Inferior parietal cortex (tissue), 1 donor: ENCODE results near the gene SUGP1.

ENCODE experiments used
- DNase-seq: peaks from one replicate; pipeline ENCODE4 v3.0.0-alpha.2; 2016; ENCODE audit errors: extremely low spot score

The SUGP1 gene

GRCh38 chr19:19297759-19298158 is 22.6 kb downstream of the SUGP1 start:
- no peak for DNase-seq

- no peak for DNase-seq
Measured at GRCh38 chr19:19296953-19297689, 23.2 kb downstream of the SUGP1 start.

- DNase-seq, result no peak
Measured at GRCh38 chr19:19294914-19295313, 25.4 kb downstream of the SUGP1 start.

- DNase-seq, result no peak
Measured at GRCh38 chr19:19292607-19293006, 27.7 kb downstream of the SUGP1 start.

- DNase-seq, result no peak
Measured at GRCh38 chr19:19285686-19286085, 34.6 kb downstream of the SUGP1 start.

- DNase-seq, result peak; percentile 50
Measured at GRCh38 chr19:19280561-19280960, 39.7 kb downstream of the SUGP1 start.

DNA sequence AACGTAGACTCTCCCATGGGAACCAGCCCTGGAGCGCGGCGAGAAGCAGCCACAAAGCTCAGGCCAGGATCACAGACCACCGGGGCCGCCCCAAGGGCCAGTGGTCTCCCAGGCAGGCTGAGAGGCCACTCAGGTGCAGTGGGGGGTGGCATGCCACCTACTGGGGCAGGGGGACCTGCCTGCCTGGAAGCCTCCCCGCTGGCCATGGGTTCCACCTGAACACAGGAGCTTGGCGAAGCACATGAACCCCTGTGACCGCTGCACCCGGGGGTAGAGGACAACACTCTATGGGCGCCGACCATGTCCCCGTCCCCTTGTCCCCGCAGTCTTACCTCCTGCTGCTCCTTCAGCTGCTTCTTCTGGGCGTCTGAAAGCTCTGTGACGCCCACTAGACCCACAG is 40.5 kb downstream of the SUGP1 start:
- DNase-seq, result no peak

DNA sequence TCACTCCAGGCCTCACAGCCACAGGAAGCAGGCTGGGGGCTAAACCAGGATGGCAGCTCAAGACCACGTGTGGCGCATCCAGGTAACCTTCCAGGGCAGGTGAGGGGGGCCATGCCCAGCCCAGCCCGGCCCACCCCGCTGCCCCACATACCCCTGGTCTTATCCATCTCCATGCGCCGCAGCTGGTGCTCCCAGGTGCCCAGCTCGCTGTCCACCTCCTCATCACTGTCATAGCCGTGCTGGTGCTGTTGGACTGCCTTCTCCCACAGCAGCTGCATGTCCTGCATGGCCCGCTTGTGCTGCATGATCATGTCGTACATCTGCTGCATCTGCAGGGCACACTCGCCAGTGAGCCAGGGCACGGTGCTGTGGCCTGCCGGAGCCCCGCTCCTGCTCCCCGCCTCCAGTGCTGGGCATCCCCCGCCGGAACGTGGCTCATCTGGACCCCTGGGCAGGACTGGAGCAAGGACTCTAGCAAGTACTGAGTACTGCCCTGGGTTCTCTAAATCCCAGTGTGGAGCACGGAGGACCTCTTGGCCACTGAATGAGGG is 41.2 kb downstream of the SUGP1 start:
- no peak for DNase-seq

GRCh38 chr19:19278315-19278714 is 42.0 kb downstream of the SUGP1 start:
- DNase-seq, result no peak

GRCh38 chr19:19276851-19277250 is 43.5 kb downstream of the SUGP1 start:
- no peak for DNase-seq

DNA sequence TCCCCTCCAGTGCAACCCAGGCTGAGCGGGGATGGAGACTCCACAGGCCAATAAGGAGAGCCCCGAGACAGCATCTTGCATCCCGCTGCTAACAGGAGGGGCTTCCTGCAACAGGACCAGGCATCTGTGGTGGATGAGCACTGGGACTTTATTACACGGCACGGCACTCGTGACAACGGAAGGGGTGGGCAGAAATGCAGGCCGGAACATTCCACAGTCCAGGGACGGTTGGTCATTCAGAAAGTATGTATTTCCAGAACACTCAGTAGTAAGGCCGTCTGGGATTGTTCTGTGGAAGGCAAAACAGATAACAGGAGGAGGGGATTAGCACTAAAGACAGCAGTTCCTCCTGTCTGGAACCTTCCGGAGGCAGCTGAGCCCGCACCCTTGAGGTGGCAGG is 43.9 kb downstream of the SUGP1 start:
- no peak for DNase-seq

DNA sequence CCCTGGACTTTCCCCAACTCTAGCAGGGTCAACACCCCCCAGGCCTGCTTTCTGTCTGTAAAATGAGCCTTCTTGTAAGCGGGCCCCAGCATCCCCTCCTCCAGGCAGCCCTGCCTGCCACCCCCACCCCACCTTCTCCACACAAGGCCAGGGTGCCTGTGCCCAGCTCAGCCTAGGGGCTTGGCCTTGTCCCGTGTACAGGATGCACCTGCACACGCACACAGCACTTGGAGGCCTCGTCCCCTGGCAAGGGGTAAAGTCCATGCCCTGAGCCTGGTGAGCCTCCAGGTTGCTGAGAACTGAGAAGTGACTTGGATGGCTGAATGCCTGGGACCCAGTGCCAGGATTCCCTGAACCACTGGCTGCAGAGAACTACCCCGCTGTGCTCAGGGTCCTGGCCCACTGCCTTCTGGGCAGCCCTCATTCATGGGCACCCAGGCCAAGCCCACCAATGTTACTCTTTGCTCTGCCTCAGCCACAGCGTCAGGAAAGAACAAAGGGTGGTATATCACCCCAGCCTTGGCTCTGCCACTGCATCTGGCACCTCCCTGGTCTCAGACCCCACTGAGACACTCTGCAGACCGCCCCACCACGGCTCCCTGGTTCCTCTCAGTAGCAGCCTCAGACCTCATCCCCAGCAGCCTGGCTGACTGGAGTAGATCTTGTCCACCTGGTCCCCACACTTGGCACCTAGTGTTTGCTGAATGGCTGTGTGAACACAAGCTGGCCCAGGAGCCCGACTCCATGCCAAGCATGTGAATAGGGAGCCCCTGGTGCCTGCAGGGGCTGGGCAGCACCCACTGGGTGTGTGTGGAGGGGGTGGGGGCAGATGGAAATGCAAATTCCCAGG is 45.4 kb downstream of the SUGP1 start:
- DNase-seq, result no peak

DNA sequence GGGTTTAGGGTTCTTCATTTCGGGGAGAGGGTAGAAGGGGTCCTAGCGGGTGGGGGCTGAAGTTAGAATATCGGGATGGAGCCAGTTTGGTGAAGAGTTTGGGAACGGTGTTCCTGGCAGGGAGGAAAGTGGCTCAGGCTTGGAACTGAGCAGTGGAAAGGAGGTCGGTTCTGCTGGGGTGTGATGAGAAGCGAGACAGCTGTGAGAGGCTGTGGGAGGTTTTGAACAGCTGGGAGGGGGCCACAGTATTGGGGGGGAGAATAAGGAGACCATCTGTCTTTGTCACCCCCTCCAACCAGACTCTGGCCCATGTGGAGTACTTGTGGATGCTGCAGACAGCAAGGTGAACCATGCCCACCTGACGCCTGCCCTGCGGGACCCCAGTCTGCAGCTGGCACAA is 46.2 kb downstream of the SUGP1 start:
- DNase-seq, result no peak

DNA sequence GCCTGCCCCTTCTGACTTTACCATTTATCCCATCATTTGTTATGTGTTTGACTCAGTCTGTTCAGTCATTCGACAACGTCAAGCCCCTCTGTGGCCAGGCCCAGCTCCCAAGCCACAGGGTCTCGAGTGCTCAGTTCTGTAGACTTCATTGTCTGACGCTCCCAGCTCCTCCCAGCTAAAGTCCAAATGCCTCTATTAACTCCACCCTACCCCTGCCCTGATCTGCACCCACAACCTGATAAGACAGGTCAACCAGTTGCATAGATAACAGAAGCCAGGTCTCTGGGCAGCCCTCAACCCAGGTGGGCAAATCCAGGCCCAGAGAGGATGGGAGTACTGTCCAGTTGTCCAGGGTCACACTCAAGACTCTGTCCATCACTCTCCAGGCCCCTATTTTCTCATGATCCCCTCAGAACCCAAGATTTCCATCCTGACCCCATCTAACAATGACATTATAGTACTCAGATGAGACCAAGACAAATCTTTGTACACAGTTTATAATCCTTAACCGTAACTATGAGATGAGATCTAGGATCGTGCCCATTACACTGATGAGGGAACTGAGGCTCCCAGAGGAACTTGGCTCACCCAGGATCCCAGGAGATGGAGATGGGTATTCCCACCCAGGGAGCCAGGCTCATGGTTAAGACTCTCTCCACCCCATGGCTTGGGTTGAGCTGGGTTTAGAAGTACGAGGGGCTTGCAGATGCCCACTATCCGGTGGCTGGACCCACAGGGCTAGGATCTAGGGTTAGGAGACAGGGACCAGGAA is 48.3 kb downstream of the SUGP1 start:
- DNase-seq, result no peak

DNA sequence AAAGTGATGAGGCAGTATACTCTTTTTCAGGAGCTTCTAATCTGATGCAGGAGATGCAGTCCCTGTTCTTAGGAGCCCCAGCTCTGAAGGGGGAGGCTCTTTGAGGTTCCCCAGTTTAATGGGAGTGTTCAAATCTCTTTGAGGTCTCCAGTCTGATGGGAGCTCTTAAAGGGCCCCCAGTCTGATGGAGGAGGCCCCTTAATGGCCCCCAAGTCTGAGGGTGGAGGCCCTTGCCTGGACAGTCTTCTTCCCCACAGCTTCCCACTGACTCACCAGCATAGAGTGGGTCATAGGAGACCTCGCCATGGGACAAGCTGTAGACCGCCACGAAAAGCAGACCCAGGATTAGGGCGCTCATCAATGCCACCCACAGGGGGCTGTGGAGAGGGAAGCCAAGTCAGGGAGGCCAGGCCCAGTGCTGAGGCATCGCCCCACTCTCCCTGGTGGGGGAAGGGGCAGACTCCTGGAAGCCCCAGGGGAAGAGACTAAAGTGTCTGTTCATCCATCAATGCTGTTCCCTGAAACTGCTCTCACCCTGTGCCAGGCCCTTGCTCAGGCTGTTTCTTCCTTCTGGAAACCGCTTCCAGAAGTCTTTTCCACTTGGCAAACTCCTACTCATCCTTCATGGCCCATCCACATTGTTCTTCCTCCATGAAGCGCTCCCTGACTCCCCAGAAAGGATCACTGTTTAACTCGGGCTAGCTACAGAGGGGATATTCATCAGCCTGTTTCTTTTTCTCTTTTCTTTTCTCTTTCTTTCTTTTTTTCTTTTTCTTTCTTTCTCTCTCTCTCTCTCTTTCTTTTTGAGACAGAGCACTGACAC is 49.3 kb downstream of the SUGP1 start:
- no peak for DNase-seq

- no peak for DNase-seq
Measured at GRCh38 chr19:19269952-19270694, 50.2 kb downstream of the SUGP1 start.

GRCh38 chr19:19268453-19269385 is 51.6 kb downstream of the SUGP1 start:
- DNase-seq, result no peak

DNA sequence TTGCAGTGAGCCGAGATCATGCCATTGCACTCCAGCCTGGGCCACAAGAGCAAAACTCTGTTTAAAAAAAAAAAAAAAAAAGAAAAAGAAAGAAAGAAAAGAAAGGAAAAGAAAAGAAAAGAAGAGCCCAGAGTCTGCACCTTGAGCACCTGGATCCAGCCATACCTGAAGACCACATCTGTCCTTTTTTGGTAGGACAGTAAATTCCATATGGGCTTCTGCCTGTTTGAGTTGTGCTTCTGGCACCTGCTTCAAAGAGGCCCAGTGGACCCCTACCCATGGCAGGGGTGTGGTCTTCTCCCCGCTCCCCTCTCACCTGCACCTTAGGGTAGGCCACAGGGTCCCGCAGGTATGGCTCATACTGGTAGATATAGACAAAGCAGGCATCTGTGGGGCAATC is 53.0 kb downstream of the SUGP1 start:
- DNase-seq, result no peak

- no peak for DNase-seq
Measured at GRCh38 chr19:19263886-19264487, 56.3 kb downstream of the SUGP1 start.
